ENCODE data around the gene CFAP300.

Gene CFAP300

DNA sequence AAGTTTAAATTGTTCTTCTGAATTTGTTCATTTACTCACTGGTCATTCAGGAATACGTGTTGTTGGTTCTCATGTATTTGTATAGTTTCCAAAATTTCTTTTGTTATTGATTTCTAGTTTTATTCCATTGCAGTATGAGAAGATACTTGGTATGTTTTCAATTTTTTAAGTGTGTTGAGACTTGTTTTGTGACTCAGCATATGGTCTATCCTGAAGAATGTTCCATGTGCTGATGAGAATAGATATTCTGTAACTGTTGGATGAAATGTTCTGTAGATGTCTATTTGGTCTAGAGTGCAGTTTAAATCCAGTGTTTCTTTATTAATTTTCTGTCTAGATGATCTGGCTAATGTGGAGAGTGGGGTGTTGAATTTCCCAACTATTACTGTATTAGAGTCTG, 23.5 kb downstream of the CFAP300 start:
- TF ChIP-seq, protein P1, sequence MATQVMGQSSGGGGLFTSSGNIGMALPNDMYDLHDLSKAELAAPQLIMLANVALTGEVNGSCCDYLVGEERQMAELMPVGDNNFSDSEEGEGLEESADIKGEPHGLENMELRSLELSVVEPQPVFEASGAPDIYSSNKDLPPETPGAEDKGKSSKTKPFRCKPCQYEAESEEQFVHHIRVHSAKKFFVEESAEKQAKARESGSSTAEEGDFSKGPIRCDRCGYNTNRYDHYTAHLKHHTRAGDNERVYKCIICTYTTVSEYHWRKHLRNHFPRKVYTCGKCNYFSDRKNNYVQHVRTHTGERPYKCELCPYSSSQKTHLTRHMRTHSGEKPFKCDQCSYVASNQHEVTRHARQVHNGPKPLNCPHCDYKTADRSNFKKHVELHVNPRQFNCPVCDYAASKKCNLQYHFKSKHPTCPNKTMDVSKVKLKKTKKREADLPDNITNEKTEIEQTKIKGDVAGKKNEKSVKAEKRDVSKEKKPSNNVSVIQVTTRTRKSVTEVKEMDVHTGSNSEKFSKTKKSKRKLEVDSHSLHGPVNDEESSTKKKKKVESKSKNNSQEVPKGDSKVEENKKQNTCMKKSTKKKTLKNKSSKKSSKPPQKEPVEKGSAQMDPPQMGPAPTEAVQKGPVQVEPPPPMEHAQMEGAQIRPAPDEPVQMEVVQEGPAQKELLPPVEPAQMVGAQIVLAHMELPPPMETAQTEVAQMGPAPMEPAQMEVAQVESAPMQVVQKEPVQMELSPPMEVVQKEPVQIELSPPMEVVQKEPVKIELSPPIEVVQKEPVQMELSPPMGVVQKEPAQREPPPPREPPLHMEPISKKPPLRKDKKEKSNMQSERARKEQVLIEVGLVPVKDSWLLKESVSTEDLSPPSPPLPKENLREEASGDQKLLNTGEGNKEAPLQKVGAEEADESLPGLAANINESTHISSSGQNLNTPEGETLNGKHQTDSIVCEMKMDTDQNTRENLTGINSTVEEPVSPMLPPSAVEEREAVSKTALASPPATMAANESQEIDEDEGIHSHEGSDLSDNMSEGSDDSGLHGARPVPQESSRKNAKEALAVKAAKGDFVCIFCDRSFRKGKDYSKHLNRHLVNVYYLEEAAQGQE (IDR thresholded peaks at IDR 0.05; ENCODE audit: insufficient read depth in 1 of 2, low read depth in 2 of 2, low read length in 2 of 2): no peak
- TF ChIP-seq SIN3A (IDR thresholded peaks at IDR 0.05; ENCODE audit: borderline replicate concordance, insufficient read depth, low read length): no peak
- TF ChIP-seq FOXP2 (optimal IDR thresholded peaks at IDR 0.05; ENCODE audit: borderline replicate concordance, extremely low read depth, extremely low read length, insufficient read depth): no peak
- TF ChIP-seq POLR2AphosphoS5 (IDR thresholded peaks at IDR 0.05; ENCODE audit: low read depth, low read length): no peak
- TF ChIP-seq TAF1 (IDR thresholded peaks at IDR 0.05; ENCODE audit: borderline replicate concordance, insufficient read depth, low read length): no peak

GRCh38 chr11:102071497-102072472, 24.5 kb downstream of the CFAP300 start:
- no peak for TF ChIP-seq SIN3A (IDR thresholded peaks at IDR 0.05; ENCODE audit: borderline replicate concordance, insufficient read depth, low read length)

DNA sequence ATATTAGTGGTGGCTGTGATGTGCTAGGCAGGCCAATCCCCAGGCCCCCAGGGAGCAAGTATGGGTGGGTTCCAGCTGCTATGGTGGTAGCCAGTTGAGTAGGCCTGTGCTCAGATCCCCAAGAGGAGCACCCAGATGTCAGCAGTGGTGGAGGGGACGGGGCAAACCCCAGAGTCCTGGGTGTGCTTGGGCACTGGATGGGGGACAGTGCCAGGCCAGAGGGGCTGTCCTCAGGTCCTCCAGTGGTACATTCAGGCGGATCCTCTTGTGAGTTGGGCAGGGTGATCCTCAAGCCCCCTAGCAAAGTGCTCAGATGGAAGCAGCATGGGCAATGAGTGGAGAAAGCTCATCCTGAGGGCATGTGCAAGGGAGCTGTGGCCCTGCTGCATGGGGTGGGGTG, 26.0 kb downstream of the CFAP300 start:
- TF ChIP-seq TAF1 (IDR thresholded peaks at IDR 0.05; ENCODE audit: borderline replicate concordance, insufficient read depth, low read length) (no peak), POLR2AphosphoS5 (IDR thresholded peaks at IDR 0.05; ENCODE audit: low read depth, low read length) (no peak), FOXP2 (optimal IDR thresholded peaks at IDR 0.05; ENCODE audit: borderline replicate concordance, extremely low read depth, extremely low read length, insufficient read depth) (no peak), SIN3A (IDR thresholded peaks at IDR 0.05; ENCODE audit: borderline replicate concordance, insufficient read depth, low read length) (no peak)
- TF ChIP-seq, protein P1 (IDR thresholded peaks at IDR 0.05; ENCODE audit: insufficient read depth in 1 of 2, low read depth in 2 of 2, low read length in 2 of 2): no peak

DNA sequence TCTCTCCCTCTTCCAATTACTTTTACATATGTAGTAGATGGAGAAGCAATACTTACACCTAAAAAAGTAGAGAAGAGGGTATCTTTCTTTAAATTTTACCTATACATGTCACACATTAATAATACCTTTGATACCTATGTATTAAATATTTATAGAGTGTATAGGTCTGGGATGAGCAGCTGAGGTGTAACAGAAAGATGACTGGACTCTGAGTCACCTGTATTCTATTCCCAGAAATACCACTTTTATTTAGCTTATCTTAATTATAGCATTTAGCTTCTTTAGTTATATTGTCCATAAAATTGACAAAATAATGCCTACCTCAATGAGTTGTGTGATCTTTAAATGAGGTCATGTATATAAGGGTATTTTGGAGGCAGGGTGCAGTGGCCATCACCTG, 32.4 kb downstream of the CFAP300 start:
- TF ChIP-seq, protein P1 (IDR thresholded peaks at IDR 0.05; ENCODE audit: insufficient read depth in 1 of 2, low read depth in 2 of 2, low read length in 2 of 2): no peak
- TF ChIP-seq SIN3A (IDR thresholded peaks at IDR 0.05; ENCODE audit: borderline replicate concordance, insufficient read depth, low read length): no peak
- TF ChIP-seq TAF1 (IDR thresholded peaks at IDR 0.05; ENCODE audit: borderline replicate concordance, insufficient read depth, low read length): no peak
- no peak for TF ChIP-seq FOXP2 (optimal IDR thresholded peaks at IDR 0.05; ENCODE audit: borderline replicate concordance, extremely low read depth, extremely low read length, insufficient read depth)
- TF ChIP-seq POLR2AphosphoS5 (IDR thresholded peaks at IDR 0.05; ENCODE audit: low read depth, low read length): no peak

DNA sequence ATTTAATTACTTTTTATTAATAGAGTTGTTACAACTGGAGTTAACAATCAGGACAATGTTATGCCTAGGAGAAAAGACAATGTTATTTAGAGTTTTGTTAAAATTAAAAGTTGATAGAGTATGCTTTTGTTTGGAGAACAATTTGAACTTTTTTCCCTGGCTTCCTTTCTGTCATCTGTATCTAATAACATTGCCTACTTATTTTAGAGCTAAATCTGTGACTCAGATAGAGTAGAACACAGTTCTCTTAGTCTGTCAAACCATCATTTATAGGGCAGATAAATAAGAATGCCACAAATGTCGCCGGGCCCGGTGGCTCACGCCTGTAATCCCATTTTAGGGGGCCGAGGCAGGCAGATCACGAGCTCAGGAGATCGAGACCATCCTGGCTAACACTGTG, 34.1 kb downstream of the CFAP300 start:
- no peak for TF ChIP-seq POLR2AphosphoS5 (IDR thresholded peaks at IDR 0.05; ENCODE audit: low read depth, low read length)
- no peak for TF ChIP-seq FOXP2 (optimal IDR thresholded peaks at IDR 0.05; ENCODE audit: borderline replicate concordance, extremely low read depth, extremely low read length, insufficient read depth)

DNA sequence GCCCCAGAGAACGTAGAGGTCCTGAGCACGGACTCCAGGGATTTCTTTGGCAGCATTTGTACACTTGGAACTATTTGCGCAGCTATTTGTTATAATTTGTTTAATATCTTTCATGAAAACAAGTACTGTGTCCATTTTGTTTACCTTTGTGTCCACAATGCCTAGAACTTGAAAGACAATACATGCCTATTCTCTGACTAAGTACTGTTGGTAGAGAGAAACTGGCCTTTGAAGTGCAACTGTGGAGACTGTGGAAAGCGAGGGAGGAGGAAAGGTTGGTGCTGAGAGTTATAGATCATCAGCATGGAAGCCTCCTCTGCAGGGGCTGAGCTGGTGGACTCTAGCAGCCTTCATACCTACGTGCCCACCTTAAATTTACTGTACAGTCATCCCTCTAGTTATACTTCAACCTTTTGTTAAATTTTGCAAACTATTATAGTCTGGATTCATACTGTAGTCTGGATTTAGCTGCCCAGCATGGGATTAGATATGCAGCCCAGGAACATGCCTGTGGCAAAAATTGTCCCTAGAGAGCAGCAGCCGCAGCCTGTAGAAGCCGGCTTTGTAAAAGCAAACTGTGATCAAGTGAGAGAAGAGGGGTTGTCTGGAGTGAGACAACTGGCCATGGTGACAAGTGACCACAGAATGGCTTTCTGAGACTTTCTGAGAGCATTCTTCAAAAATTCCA, 38.8 kb downstream of the CFAP300 start:
- TF ChIP-seq, protein P1 (IDR thresholded peaks at IDR 0.05; ENCODE audit: insufficient read depth in 1 of 2, low read depth in 2 of 2, low read length in 2 of 2): no peak
- no peak for TF ChIP-seq TAF1 (IDR thresholded peaks at IDR 0.05; ENCODE audit: borderline replicate concordance, insufficient read depth, low read length)
- TF ChIP-seq FOXP2 (optimal IDR thresholded peaks at IDR 0.05; ENCODE audit: borderline replicate concordance, extremely low read depth, extremely low read length, insufficient read depth): no peak
- TF ChIP-seq SIN3A (IDR thresholded peaks at IDR 0.05; ENCODE audit: borderline replicate concordance, insufficient read depth, low read length): no peak
- TF ChIP-seq POLR2AphosphoS5 (IDR thresholded peaks at IDR 0.05; ENCODE audit: low read depth, low read length): no peak
